Measurements from ENCODE around the gene CIP2A.

Gene CIP2A

DNA sequence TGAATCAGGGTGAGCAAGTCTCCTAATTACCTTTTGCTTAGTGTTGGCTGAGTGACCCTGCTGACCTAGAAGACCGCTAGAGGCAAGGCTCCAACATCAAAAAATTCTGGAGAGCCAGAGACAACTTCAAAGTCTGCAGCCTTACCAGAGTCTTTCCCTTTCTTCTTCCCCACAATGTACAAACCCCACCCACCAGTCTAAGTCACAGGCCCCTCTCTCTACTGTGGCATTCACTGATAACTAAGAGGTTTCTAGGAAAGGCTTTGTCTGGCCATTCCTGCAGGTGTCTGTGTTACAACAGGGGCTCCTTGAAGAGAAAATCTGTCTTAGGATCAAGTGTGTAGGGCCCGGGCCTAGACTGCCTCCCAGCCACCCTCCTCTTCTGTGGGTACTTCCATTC lies 79.4 kb downstream of the CIP2A start:
- no peak for DNase-seq (ENCODE audit: low read depth)

DNA sequence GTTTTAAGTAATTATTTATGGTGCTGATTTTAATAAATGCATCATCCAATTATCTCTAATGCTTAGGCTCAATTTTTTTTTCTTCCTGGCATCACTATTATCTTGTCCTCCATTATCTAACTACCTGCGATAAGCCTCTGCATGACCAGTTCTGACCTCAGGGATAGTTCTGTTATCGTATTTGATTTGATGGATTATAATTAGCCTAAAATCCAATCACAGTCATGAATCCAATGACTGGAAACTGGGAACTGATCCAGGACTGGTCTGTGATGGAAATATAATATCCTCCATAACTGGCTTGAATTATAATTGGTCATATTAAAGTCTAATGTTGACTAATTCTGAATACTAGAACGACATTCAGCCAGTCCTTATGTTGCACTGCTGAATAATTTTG lies 80.0 kb downstream of the CIP2A start:
- no peak for DNase-seq (ENCODE audit: low read depth)

DNA sequence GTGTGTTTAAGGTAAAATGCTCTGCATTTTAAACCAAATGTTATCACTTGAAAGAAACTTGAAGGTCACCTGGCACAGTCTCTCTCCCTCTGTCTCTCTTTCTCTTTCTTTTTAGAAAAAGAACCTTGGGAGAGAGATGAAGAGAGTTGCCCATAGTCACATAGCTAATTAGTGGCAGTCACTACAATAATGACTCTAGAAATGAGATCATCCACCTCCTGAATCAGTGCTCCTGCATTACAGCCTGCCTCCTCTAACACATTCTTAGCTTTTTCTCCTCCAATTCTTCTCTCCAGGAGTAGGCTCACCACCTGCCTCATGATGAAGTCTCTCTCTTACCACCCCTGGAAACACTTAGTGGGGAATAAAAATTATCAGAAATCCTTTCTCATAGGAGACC lies 81.3 kb downstream of the CIP2A start:
- no peak for DNase-seq (ENCODE audit: low read depth)

DNA sequence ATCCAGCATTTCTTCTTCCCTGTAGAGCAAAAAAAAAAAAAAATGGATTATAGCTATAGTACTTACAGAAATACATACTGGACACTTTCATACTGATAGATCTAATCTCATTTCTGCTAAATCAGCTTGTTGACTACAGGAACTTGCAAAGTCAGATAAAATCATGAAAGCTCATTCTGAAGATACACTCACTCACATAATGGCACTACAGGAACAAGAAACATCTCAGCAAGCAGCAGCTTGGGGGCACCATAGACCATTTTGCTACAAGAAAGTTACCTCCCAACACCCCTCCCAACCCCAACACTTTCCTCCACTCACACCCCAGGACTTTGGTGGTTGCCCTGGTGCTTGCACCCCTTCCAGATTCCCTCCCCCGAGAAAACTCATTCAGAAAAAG lies 83.4 kb downstream of the CIP2A start:
- no peak for DNase-seq (ENCODE audit: low read depth)

DNA sequence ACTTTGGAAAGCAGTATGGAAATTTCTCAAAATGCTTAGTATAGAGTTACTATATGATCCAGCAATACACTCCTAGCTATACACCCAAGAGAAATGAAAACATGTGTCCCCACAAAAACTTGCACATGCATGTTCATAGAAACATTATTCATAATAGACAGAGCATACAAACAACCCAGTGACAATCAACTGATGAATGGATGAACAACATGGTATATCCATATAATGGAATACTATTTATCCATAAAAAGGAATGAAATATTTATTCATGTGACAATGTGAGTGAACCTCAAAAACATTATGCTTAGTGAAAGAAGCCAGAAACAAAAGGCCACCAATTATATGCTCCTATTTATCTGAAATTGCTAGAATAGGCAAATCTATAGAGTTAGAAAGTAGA lies 85.5 kb downstream of the CIP2A start:
- DNase-seq (ENCODE audit: low read depth): no peak

DNA sequence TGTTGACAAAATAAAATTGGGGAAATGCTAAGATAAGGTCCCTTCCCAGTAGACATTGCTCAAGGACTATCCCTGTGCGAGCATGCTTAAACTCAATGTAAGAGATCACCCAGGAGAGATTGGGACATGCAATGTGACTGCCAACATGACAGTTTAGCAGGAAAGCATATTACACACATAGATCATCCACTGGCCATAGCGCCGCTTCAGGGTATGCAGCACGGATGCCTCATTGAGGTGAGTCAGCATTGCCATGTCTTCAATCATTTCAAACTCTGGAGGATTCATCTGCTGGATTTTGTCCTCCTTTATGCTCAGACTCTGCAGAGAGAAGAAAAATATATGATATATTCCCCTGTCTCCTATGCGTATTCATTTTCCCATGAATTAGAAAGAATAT lies 87.7 kb downstream of the CIP2A start:
- no peak for DNase-seq (ENCODE audit: low read depth)

DNA sequence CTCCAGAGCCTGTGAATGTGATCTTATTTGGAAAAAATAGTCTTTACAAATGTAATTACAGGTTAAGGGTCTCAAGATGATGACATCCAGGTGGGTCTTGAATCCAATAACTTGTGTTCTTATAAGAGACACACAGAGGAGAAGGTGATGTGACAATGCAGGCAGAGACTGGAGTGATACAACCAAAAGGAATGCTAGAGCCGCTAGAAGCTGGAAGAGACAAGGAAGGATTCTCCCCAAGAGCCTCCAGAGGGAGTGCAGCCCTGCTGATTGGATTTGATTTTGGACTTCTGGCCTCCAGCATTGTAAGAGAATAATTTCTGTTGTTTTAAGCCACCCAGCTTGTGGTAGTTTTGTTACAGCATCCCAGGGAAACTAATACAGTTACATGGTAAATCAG lies 88.5 kb downstream of the CIP2A start:
- no peak for DNase-seq (ENCODE audit: low read depth)

Measured in activated T-cell treated with anti-CD3 and anti-CD28 coated beads for 48 hours (primary cell).